Kidney epithelial cell (primary cell): ENCODE results near the gene BCL11B. TPM values are rescaled to one million over a fixed set of nuclear protein-coding genes. Genes with fewer than 3 reads are reported as not detected.

Experiments
- DNase-seq: peaks from one replicate; pipeline ENCODE4 v3.0.0-alpha.2; 2010; ENCODE audit warnings: low read depth
- H3K27me3 ChIP-seq: 2 replicates; pipeline ENCODE4 v1.6.0; 2011; ENCODE audit warnings: low read length; ENCODE audit not compliant: control insufficient read depth, insufficient read depth
- H3K36me3 ChIP-seq: 2 replicates; pipeline ENCODE4 v1.5.1; 2011; ENCODE audit warnings: low read length; ENCODE audit not compliant: control insufficient read depth, insufficient read depth
- H3K4me3 ChIP-seq: 2 replicates; pipeline ENCODE4 v1.5.1; 2011; ENCODE audit warnings: low read depth, mild to moderate bottlenecking, control low read depth, low read length
- CTCF ChIP-seq: IDR thresholded peaks from 2 replicates; pipeline ENCODE4 v1.5.1; 2011; ENCODE audit warnings: mild to moderate bottlenecking, moderate library complexity, low read length, control low read depth, inconsistent platforms; ENCODE audit not compliant: insufficient read depth, poor library complexity, severe bottlenecking
- total RNA-seq: library from RNA; depleted of rRNA; stranded (reverse); fragments of >200 nt; gene quantifications from 2 replicates; pipeline ENCODE4 v1.2.3, GENCODE V29; 2015

BCL11B gene
- total RNA-seq, 1 donor from 2014 or later = 2.3 TPM

GRCh38 chr14:99277530-99277929, 5.5 kb upstream of the BCL11B start:
- TF ChIP-seq CTCF = no peak
- no peak overlapping the region for H3K4me3 ChIP-seq
- H3K36me3 ChIP-seq = no peaks in the 10 kb centered on the region
- H3K27me3 ChIP-seq = peaks cover 53% of the 10 kb centered on the region
- DNase-seq = no peak

DNA sequence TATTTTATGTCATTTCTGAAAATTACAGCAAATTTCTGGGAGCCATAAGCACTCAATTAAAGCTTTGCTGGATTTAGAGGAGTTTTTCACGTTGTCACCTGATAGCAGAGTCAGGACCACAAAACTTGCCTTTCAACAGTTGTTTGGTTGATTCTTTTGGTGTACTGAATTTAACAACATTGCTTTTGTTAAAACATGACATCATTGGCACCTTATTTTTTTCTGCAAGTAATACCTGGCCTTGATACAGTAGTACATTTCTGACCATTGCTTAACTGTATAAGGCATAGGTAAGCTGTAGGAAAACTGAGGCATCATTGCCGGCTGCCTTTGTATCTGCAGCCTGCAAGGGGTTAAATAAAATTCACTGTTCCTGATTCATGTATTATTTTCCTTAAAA, 4.5 kb upstream of the BCL11B start:
- no peak for TF ChIP-seq CTCF
- Histone ChIP-seq H3K36me3 (no peaks in the 10 kb centered on the region), H3K4me3 (no peak overlapping the region), H3K27me3 (peaks cover 55% of the 10 kb centered on the region)
- no peak for DNase-seq

GRCh38 chr14:99275222-99275584, 3.2 kb upstream of the BCL11B start:
- H3K4me3 ChIP-seq = no peak overlapping the region
- peaks cover 52% of the 10 kb centered on the region for H3K27me3 ChIP-seq
- no peaks in the 10 kb centered on the region for H3K36me3 ChIP-seq
- no peak for DNase-seq
- no peak for TF ChIP-seq CTCF

GRCh38 chr14:99274346-99275221, 2.6 kb upstream of the BCL11B start:
- Histone ChIP-seq H3K36me3 (no peaks in the 10 kb centered on the region), H3K4me3 (peak overlapping the region; percentile 42), H3K27me3 (peaks cover 52% of the 10 kb centered on the region)
- TF ChIP-seq CTCF = peak; percentile 39
- peak; percentile 50 for DNase-seq

GRCh38 chr14:99273766-99274345, 1.9 kb upstream of the BCL11B start:
- no peak for DNase-seq
- TF ChIP-seq CTCF = no peak
- H3K27me3 ChIP-seq = peaks cover 53% of the 10 kb centered on the region
- no peaks in the 10 kb centered on the region for H3K36me3 ChIP-seq
- peak overlapping the region; percentile 42 for H3K4me3 ChIP-seq
